Karpas-422 (cell line): ENCODE results near the gene KLHL28. TPM values are rescaled to one million over a fixed set of nuclear protein-coding genes. Genes with fewer than 3 reads are reported as not detected.

Experiments
- DNase-seq: peaks from one replicate; pipeline ENCODE4 v3.0.0-alpha.2; 2015
- H2AFZ ChIP-seq: fragments of 200-600 bp; sonication (generic); 2 replicates; pipeline ENCODE4 v1.6.1; 2014; ENCODE audit warnings: antibody characterized with exemption, low read length, mixed read lengths
- H3K27ac ChIP-seq: fragments of 200-600 bp; sonication (generic); 2 replicates; pipeline ENCODE4 v1.5.1; 2014; ENCODE audit warnings: mild to moderate bottlenecking, low read length, moderate library complexity
- H3K27me3 ChIP-seq: fragments of 200-600 bp; sonication (generic); 2 replicates; pipeline ENCODE4 v1.6.1; 2014; ENCODE audit warnings: low read length, mixed read lengths
- H3K36me3 ChIP-seq: fragments of 200-600 bp; sonication (generic); 2 replicates; pipeline ENCODE4 v1.6.1; 2014; ENCODE audit warnings: low read length, mixed read lengths; ENCODE audit not compliant: insufficient read depth
- H3K4me1 ChIP-seq: fragments of 200-600 bp; sonication (generic); 2 replicates; pipeline ENCODE4 v1.6.1; 2014; ENCODE audit warnings: mild to moderate bottlenecking, low read length, mixed read lengths
- H3K4me2 ChIP-seq: fragments of 200-600 bp; sonication (generic); 2 replicates; pipeline ENCODE4 v1.6.1; 2014; ENCODE audit warnings: low read length, low read depth, mild to moderate bottlenecking; ENCODE audit not compliant: poor library complexity, severe bottlenecking
- H3K4me3 ChIP-seq: fragments of 200-600 bp; sonication (generic); 2 replicates; pipeline ENCODE4 v1.5.1; 2014; ENCODE audit warnings: mild to moderate bottlenecking, antibody characterized with exemption, low read length, mixed read lengths
- H3K79me2 ChIP-seq: fragments of 200-600 bp; sonication (generic); 2 replicates; pipeline ENCODE4 v1.6.1; 2014; ENCODE audit warnings: mild to moderate bottlenecking, low read length, mixed read lengths
- H3K9ac ChIP-seq: fragments of 200-600 bp; sonication (generic); 2 replicates; pipeline ENCODE4 v1.6.0; 2014; ENCODE audit warnings: low read length
- H3K9me2 ChIP-seq: fragments of 200-600 bp; sonication (generic), shearing (Covaris generic); replicated peaks from 2 replicates; pipeline ENCODE4 v1.6.0; 2014; ENCODE audit warnings: mild to moderate bottlenecking, low read length, moderate library complexity; ENCODE audit not compliant: insufficient read depth
- H3K9me3 ChIP-seq: fragments of 300-700, 200-600 bp; sonication (generic); 2 replicates; pipeline ENCODE4 v1.6.1; 2014; ENCODE audit warnings: low read length, mixed read lengths
- H4K20me1 ChIP-seq: fragments of 200-600 bp; sonication (generic); 2 replicates; pipeline ENCODE4 v1.6.1; 2014; ENCODE audit warnings: mild to moderate bottlenecking, antibody characterized with exemption, low read length, low read depth; ENCODE audit not compliant: insufficient read depth
- total RNA-seq: library from RNA; depleted of rRNA; stranded (reverse); fragments of >200 nt; shearing (Covaris generic); gene quantifications from 2 replicates; pipeline ENCODE4 v1.2.3, GENCODE V29; 2014; ENCODE audit warnings: low replicate concordance

The KLHL28 gene
- total RNA-seq, 1 experiment from 2014 or later: 31.4 TPM

DNA sequence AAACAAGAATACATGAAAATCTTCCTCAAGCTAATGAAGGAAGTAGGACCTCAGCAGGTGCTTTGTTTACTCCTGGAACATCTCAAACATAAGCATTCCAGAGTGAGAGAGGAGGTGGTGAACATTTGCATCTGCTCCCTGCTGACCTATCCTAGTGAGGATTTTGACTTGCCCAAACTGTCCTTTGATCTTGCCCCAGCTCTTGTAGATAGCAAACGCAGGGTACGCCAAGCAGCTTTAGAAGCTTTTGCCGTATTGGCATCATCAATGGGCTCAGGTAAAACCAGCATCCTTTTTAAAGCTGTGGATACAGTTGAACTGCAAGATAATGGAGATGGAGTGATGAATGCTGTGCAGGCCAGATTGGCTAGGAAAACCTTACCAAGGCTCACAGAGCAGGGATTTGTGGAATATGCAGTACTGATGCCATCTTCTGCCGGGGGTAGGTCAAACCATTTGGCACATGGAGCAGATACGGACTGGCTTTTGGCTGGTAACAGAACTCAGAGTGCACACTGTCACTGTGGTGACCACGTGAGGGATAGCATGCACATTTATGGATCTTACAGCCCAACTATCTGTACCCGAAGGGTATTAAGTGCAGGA, 2.1 kb upstream of the KLHL28 start:
- Histone ChIP-seq H2AFZ (no peak overlapping the region), H4K20me1 (peaks cover 4% of the 10 kb centered on the region; the same call in 1 of the 2 replicates), H3K4me2 (peak overlapping the region; percentile 88), H3K9me3 (no peaks in the 10 kb centered on the region), H3K27ac (peak overlapping the region; percentile 61; the same call in 1 of the 2 replicates), H3K4me3 (peak overlapping the region; percentile 78), H3K9me2 (no peaks in the 10 kb centered on the region), H3K9ac (peak overlapping the region; percentile 80), H3K36me3 (peaks cover 6% of the 10 kb centered on the region), H3K4me1 (peaks cover 41% of the 10 kb centered on the region), H3K79me2 (peaks cover 94% of the 10 kb centered on the region), H3K27me3 (no peaks in the 10 kb centered on the region)
- DNase-seq: peak; percentile 78

DNA sequence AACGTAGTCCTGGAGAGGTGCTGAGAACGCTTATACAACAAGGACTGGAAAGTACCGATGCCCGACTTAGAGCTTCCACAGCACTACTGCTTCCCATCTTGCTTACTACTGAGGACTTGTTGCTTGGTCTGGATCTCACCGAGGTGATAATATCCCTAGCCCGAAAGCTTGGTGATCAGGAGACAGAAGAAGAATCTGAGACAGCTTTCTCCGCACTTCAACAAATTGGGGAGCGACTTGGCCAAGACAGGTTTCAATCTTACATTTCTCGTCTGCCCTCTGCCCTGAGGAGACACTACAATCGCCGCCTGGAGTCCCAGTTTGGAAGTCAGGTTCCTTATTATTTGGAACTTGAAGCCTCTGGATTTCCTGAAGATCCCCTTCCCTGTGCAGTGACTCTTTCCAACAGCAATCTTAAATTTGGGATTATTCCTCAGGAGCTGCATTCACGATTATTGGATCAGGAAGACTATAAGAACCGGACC, 1.3 kb upstream of the KLHL28 start:
- Histone ChIP-seq H3K27ac (peak overlapping the region; percentile 61), H2AFZ (peak overlapping the region; percentile 46; the same call in 1 of the 2 replicates), H3K36me3 (no peaks in the 10 kb centered on the region), H3K4me1 (peaks cover 45% of the 10 kb centered on the region), H3K4me2 (peak overlapping the region; percentile 88), H3K27me3 (no peaks in the 10 kb centered on the region), H3K9me2 (no peaks in the 10 kb centered on the region), H3K4me3 (peak overlapping the region; percentile 78), H3K9me3 (no peaks in the 10 kb centered on the region), H4K20me1 (peaks cover 4% of the 10 kb centered on the region; the same call in 1 of the 2 replicates), H3K9ac (peak overlapping the region; percentile 80), H3K79me2 (peaks cover 95% of the 10 kb centered on the region)
- DNase-seq: no peak

DNA sequence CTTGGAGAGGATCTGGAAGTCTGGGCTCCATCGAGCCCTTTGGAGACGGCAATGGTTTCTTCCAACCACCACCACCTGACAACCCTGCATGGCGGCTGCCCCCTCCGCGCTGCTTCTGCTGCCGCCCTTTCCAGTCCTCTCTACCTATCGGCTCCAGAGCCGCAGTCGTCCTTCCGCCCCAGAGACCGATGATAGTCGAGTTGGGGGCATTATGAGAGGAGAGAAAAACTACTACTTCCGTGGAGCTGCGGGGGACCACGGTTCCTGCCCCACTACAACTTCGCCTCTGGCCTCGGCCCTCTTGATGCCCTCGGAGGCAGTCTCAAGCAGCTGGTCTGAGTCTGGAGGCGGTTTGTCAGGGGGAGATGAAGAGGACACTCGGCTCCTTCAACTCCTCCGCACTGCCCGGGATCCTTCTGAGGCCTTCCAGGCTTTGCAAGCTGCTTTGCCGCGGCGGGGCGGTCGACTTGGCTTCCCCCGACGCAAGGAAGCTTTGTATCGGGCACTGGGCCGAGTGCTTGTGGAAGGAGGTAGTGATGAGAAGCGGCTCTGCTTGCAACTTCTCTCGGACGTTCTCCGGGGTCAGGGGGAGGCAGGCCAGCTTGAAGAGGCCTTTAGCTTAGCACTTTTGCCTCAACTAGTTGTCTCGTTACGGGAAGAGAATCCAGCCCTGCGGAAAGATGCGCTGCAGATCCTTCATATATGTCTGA, 742 bp upstream of the KLHL28 start:
- Histone ChIP-seq H3K4me2 (peak overlapping the region; percentile 88), H3K4me3 (peak overlapping the region; percentile 78), H3K27ac (peak overlapping the region; percentile 61), H2AFZ (peak overlapping the region; percentile 46; the same call in 1 of the 2 replicates), H3K79me2 (peaks cover 95% of the 10 kb centered on the region), H4K20me1 (peaks cover 4% of the 10 kb centered on the region; the same call in 1 of the 2 replicates), H3K9ac (peak overlapping the region; percentile 80), H3K36me3 (peaks cover under 1% of the 10 kb centered on the region; the same call in 1 of the 2 replicates), H3K9me2 (no peaks in the 10 kb centered on the region), H3K9me3 (no peaks in the 10 kb centered on the region), H3K4me1 (peaks cover 47% of the 10 kb centered on the region), H3K27me3 (no peaks in the 10 kb centered on the region)
- peak; percentile 90 for DNase-seq

DNA sequence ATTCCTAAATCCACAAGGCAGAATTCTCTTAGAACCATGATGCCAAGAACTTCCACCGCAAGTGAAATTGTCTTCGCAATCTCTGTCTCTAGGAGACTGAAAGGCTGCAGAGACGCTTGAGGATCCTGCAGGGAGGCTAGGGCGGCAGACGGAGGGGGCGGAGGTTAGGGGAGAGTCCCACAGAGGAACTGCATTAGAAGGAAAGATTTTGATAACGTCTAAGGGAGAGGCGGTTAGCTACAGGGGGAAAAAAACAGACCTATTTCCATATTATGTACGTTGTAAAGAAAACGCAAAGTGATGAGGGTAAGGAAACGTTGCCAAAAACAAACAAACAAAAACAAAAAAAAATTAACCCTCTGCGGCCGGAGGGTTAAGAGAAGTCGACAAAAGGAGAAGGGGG, 595 bp downstream of the KLHL28 start:
- peaks cover 4% of the 10 kb centered on the region; the same call in 1 of the 2 replicates for H4K20me1 ChIP-seq
- H3K4me1 ChIP-seq: peaks cover 37% of the 10 kb centered on the region
- H3K9me3 ChIP-seq: no peaks in the 10 kb centered on the region
- no peak overlapping the region for H2AFZ ChIP-seq
- H3K27ac ChIP-seq: peak overlapping the region; percentile 65
- H3K4me3 ChIP-seq: peak overlapping the region; percentile 78
- peak overlapping the region; percentile 87 for H3K4me2 ChIP-seq
- peak; percentile 91 for DNase-seq
- peak overlapping the region; percentile 78 for H3K9ac ChIP-seq
- H3K27me3 ChIP-seq: no peaks in the 10 kb centered on the region
- peaks cover 9% of the 10 kb centered on the region for H3K36me3 ChIP-seq
- peaks cover 96% of the 10 kb centered on the region for H3K79me2 ChIP-seq
- no peaks in the 10 kb centered on the region for H3K9me2 ChIP-seq

DNA sequence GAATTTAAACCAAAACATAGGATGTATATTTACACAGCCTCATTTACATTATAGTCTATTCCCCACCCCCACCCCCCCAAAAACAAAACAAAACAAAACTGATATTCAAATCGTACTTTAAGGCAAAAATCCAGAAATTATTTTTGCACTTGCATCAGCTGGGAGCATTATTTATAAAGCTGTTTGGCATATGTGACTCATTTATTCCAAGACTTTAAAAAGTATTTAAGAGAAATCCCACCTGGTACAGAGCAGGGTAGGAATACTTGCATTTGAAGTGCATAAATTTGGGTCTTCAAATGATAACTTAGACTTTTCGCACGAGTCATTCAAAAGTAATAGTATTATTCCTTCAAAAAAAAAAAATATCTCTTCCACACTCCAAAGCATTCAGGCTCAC, 1.1 kb downstream of the KLHL28 start:
- H3K4me1 ChIP-seq: peaks cover 37% of the 10 kb centered on the region
- H2AFZ ChIP-seq: no peak overlapping the region
- DNase-seq: no peak
- H3K9ac ChIP-seq: peak overlapping the region; percentile 78
- no peaks in the 10 kb centered on the region for H3K9me2 ChIP-seq
- H4K20me1 ChIP-seq: peaks cover 4% of the 10 kb centered on the region; the same call in 1 of the 2 replicates
- H3K9me3 ChIP-seq: no peaks in the 10 kb centered on the region
- peak overlapping the region; percentile 78 for H3K4me3 ChIP-seq
- H3K36me3 ChIP-seq: peaks cover 14% of the 10 kb centered on the region
- H3K79me2 ChIP-seq: peaks cover 96% of the 10 kb centered on the region
- H3K4me2 ChIP-seq: peak overlapping the region; percentile 87
- peak overlapping the region; percentile 65 for H3K27ac ChIP-seq
- no peaks in the 10 kb centered on the region for H3K27me3 ChIP-seq

DNA sequence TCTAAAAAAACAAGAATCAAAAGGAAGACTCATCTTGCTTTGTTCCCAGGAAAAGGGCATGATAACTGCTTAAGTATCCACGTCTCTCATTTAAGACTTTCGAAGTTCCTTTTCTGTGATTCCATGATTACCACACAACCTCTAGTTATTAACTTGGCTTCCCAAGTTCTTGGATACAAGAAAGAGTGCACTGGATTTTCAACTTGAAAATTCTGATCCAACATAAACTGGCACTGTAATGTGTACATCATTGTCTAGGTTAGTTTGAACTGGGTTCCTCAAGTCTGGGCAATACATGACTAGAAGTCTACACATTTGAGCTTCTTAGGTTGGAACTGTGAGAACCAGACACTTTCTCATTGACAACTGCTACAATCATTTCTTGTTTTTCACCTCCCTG, 1.6 kb downstream of the KLHL28 start:
- Histone ChIP-seq H3K79me2 (peaks cover 96% of the 10 kb centered on the region), H3K4me1 (peaks cover 35% of the 10 kb centered on the region), H3K9ac (peak overlapping the region; percentile 78), H3K36me3 (peaks cover 14% of the 10 kb centered on the region), H3K27me3 (no peaks in the 10 kb centered on the region), H3K27ac (peak overlapping the region; percentile 15), H3K4me2 (peak overlapping the region; percentile 87), H3K9me2 (no peaks in the 10 kb centered on the region), H4K20me1 (peaks cover 4% of the 10 kb centered on the region; the same call in 1 of the 2 replicates), H3K4me3 (peak overlapping the region; percentile 78), H3K9me3 (no peaks in the 10 kb centered on the region), H2AFZ (no peak overlapping the region)
- peak; percentile 60 for DNase-seq

DNA sequence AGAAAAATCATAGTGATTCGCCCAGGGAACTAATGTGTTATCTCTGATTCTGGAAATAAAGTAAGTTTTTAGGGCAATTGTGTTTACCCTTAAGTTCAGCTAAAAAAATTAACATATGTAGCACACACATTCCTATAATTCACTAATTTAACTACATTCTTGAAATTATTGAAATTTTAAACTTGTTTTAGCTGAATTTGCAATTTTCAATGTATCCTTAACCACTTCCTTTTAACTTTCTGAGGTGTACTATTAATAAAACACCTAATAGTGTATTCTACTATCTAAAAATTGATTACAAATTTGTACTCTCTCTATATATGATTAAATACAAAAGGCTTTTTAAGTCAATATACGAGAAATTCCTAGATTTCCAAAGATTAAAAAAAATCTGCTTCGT, 2.2 kb downstream of the KLHL28 start:
- Histone ChIP-seq H3K9me3 (no peaks in the 10 kb centered on the region), H3K4me2 (peak overlapping the region; percentile 87), H3K79me2 (peaks cover 95% of the 10 kb centered on the region), H3K4me3 (peak overlapping the region; percentile 78), H3K9ac (peak overlapping the region; percentile 78), H3K36me3 (peaks cover 18% of the 10 kb centered on the region), H4K20me1 (peaks cover 4% of the 10 kb centered on the region; the same call in 1 of the 2 replicates), H3K4me1 (peaks cover 35% of the 10 kb centered on the region), H3K27ac (peak overlapping the region; percentile 19), H3K9me2 (no peaks in the 10 kb centered on the region), H3K27me3 (no peaks in the 10 kb centered on the region), H2AFZ (no peak overlapping the region)
- no peak for DNase-seq

DNA sequence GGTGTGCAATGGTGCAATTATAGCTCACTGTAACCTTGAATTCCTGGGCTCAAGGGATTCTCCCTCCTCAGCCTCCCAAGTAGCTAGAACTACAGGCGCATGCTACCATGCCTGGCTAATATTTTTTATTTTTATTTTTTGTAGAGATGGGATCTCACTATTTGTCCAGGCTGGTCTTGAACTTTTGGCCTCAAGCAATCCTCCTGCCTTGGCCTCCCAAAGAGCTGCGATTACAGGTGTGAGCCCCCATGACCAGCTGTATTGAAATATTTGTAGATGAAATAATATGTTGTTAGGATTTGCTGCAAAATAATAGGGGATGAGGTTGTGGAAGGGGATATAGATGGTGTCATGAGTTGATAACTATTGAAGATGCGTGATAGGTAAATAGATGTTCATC, 4.9 kb downstream of the KLHL28 start:
- Histone ChIP-seq H3K36me3 (peaks cover 36% of the 10 kb centered on the region), H3K79me2 (peaks cover 97% of the 10 kb centered on the region), H3K4me1 (peaks cover 30% of the 10 kb centered on the region), H2AFZ (no peak overlapping the region), H3K9me3 (no peaks in the 10 kb centered on the region), H3K27me3 (no peaks in the 10 kb centered on the region), H3K4me2 (no peak overlapping the region), H3K27ac (no peak overlapping the region), H4K20me1 (no peaks in the 10 kb centered on the region; the same call in 1 of the 2 replicates), H3K9me2 (no peaks in the 10 kb centered on the region), H3K9ac (no peak overlapping the region), H3K4me3 (no peak overlapping the region)
- no peak for DNase-seq
